Activated T-helper 2 cell treated with anti-CD3 and anti-CD28 coated beads, Interferon-gamma antibody, Interleukin-2, Interleukin-4, amounts not matched to agents 10 μg/mL and 5 μg/mL and 100 μg/mL, durations not matched to agents 14 hours and 24 hours and 36 hours (primary cell): ENCODE results near the gene FGD3. TPM values are rescaled to one million over a fixed set of nuclear protein-coding genes. Genes with fewer than 3 reads are reported as not detected.

Source experiments
- DNase-seq: peaks from one replicate; pipeline ENCODE4 v3.0.0; 2021; ENCODE audit warnings: low spot score
- H3K27ac Mint-ChIP-seq: one replicate; pipeline ENCODE4 v1.8.0; 2021; ENCODE audit warnings: mixed read lengths
- H3K27me3 Mint-ChIP-seq: one replicate; pipeline ENCODE4 v1.8.0; 2021; ENCODE audit warnings: low read depth, mixed read lengths
- H3K36me3 Mint-ChIP-seq: one replicate; pipeline ENCODE4 v1.8.0; 2021; ENCODE audit warnings: low read depth, mixed read lengths
- H3K4me1 Mint-ChIP-seq: one replicate; pipeline ENCODE4 v1.8.0; 2021; ENCODE audit warnings: low read depth, mixed read lengths
- H3K4me3 Mint-ChIP-seq: one replicate; pipeline ENCODE4 v1.8.0; 2021; ENCODE audit warnings: low read depth, mild to moderate bottlenecking, moderate library complexity, mixed read lengths
- H3K9me3 Mint-ChIP-seq: one replicate; pipeline ENCODE4 v1.8.0; 2021; ENCODE audit warnings: mixed read lengths
- intact Hi-C: fragments of 100-400 bp; cut with micrococcal nuclease; formaldehyde crosslinking; loops from one replicate; pipeline ENCODE4 v1.15.1; 2023
- total RNA-seq: library from RNA; stranded (reverse); gene quantifications from 2 replicates; pipeline ENCODE4 v1.2.3, GENCODE V29; 2022

FGD3 gene
- total RNA-seq, 1 donor from 2014 or later = 42.9 TPM

GRCh38 chr9:92962846-92963245, 15.5 kb downstream of the FGD3 start:
- intact Hi-C loops = loop anchor here (5.0 to 10.0 kb wide), 5 partner anchors 86 to 1202 kb away; partner anchors contain the start of gene ZNF484
- no peak for DNase-seq
- Mint-ChIP-seq H3K27me3 (no peaks in the 10 kb centered on the region), H3K9me3 (peaks cover 12% of the 10 kb centered on the region), H3K27ac (no peak overlapping the region), H3K4me1 (peaks cover 36% of the 10 kb centered on the region), H3K4me3 (no peak overlapping the region), H3K36me3 (peaks cover 32% of the 10 kb centered on the region)

GRCh38 chr9:92963831-92964606, 16.7 kb downstream of the FGD3 start:
- Mint-ChIP-seq H3K4me3 (peak overlapping the region; percentile 88), H3K4me1 (peaks cover 45% of the 10 kb centered on the region), H3K27me3 (no peaks in the 10 kb centered on the region), H3K36me3 (peaks cover 32% of the 10 kb centered on the region), H3K9me3 (peaks cover 12% of the 10 kb centered on the region), H3K27ac (peak overlapping the region; percentile 95)
- DNase-seq = peak; percentile 71
- intact Hi-C loops = loop anchor here (1.0 to 10.0 kb wide), 7 partner anchors 10 to 1201 kb away; partner anchors contain the start of genes CARD19 and ZNF484

GRCh38 chr9:92964607-92965060, 17.3 kb downstream of the FGD3 start:
- no peaks in the 10 kb centered on the region for H3K27me3 Mint-ChIP-seq
- peaks cover 50% of the 10 kb centered on the region for H3K4me1 Mint-ChIP-seq
- intact Hi-C loops = loop anchor here (1.0 to 10.0 kb wide), 8 partner anchors 10 to 1200 kb away; partner anchors contain the start of genes CARD19 and ZNF484
- H3K27ac Mint-ChIP-seq = peak overlapping the region; percentile 95
- peak overlapping the region; percentile 88 for H3K4me3 Mint-ChIP-seq
- H3K36me3 Mint-ChIP-seq = peaks cover 32% of the 10 kb centered on the region
- DNase-seq = no peak
- peaks cover 12% of the 10 kb centered on the region for H3K9me3 Mint-ChIP-seq

- peak overlapping the region; percentile 95 for H3K27ac Mint-ChIP-seq
- peaks cover 56% of the 10 kb centered on the region for H3K4me1 Mint-ChIP-seq
- DNase-seq = no peak
- no peaks in the 10 kb centered on the region for H3K27me3 Mint-ChIP-seq
- intact Hi-C loops = loop anchor here (2.0 to 10.0 kb wide), 4 partner anchors 37 to 1200 kb away; partner anchors contain the start of gene CARD19
- H3K36me3 Mint-ChIP-seq = peaks cover 32% of the 10 kb centered on the region
- peak overlapping the region; percentile 88 for H3K4me3 Mint-ChIP-seq
- peaks cover 12% of the 10 kb centered on the region for H3K9me3 Mint-ChIP-seq
Measured at GRCh38 chr9:92965061-92965758, 17.9 kb downstream of the FGD3 start.

GRCh38 chr9:92965759-92966517, 18.6 kb downstream of the FGD3 start:
- Mint-ChIP-seq H3K27ac (peak overlapping the region; percentile 95), H3K4me3 (peak overlapping the region; percentile 88), H3K27me3 (no peaks in the 10 kb centered on the region), H3K4me1 (peaks cover 60% of the 10 kb centered on the region), H3K36me3 (peaks cover 32% of the 10 kb centered on the region), H3K9me3 (peaks cover 12% of the 10 kb centered on the region)
- DNase-seq = no peak
- intact Hi-C loops = loop anchor here (2.0 to 10.0 kb wide), 4 partner anchors 36 to 1199 kb away; partner anchors contain the start of gene CARD19

- intact Hi-C loops = loop anchor here (5.0 to 10.0 kb wide), 3 partner anchors 36 to 1198 kb away; no protein-coding TSS in a partner anchor
- H3K27me3 Mint-ChIP-seq = no peaks in the 10 kb centered on the region
- DNase-seq = no peak
- peak overlapping the region; percentile 88 for H3K4me3 Mint-ChIP-seq
- peaks cover 8% of the 10 kb centered on the region for H3K9me3 Mint-ChIP-seq
- peaks cover 64% of the 10 kb centered on the region for H3K4me1 Mint-ChIP-seq
- peaks cover 31% of the 10 kb centered on the region for H3K36me3 Mint-ChIP-seq
- peak overlapping the region; percentile 95 for H3K27ac Mint-ChIP-seq
Measured at GRCh38 chr9:92966518-92966800, 19.1 kb downstream of the FGD3 start.

GRCh38 chr9:92968081-92968480, 20.8 kb downstream of the FGD3 start:
- intact Hi-C loops = loop anchor here (5.0 to 10.0 kb wide), 3 partner anchors 34 to 1197 kb away; no protein-coding TSS in a partner anchor
- DNase-seq = no peak
- Mint-ChIP-seq H3K36me3 (peaks cover 32% of the 10 kb centered on the region), H3K9me3 (no peaks in the 10 kb centered on the region), H3K27ac (peak overlapping the region; percentile 89), H3K4me1 (peaks cover 65% of the 10 kb centered on the region), H3K4me3 (peak overlapping the region; percentile 88), H3K27me3 (no peaks in the 10 kb centered on the region)

- Mint-ChIP-seq H3K4me3 (no peak overlapping the region), H3K27me3 (no peaks in the 10 kb centered on the region), H3K27ac (peak overlapping the region; percentile 89), H3K36me3 (peaks cover 45% of the 10 kb centered on the region), H3K9me3 (no peaks in the 10 kb centered on the region), H3K4me1 (peaks cover 70% of the 10 kb centered on the region)
- no peak for DNase-seq
- intact Hi-C loops = loop anchor here (5.0 to 10.0 kb wide), 3 partner anchors 33 to 1195 kb away; no protein-coding TSS in a partner anchor
Measured at GRCh38 chr9:92969516-92970466, 22.5 kb downstream of the FGD3 start.

- Mint-ChIP-seq H3K4me1 (peaks cover 65% of the 10 kb centered on the region), H3K27ac (peak overlapping the region; percentile 89), H3K27me3 (no peaks in the 10 kb centered on the region), H3K36me3 (peaks cover 43% of the 10 kb centered on the region), H3K9me3 (no peaks in the 10 kb centered on the region), H3K4me3 (no peak overlapping the region)
- DNase-seq = peak; percentile 6
- intact Hi-C loops = no loop called here
Measured at GRCh38 chr9:92970467-92970923, 23.2 kb downstream of the FGD3 start.

- Mint-ChIP-seq H3K4me3 (peak overlapping the region; percentile 55), H3K36me3 (peaks cover 45% of the 10 kb centered on the region), H3K4me1 (peaks cover 62% of the 10 kb centered on the region), H3K9me3 (no peaks in the 10 kb centered on the region), H3K27me3 (no peaks in the 10 kb centered on the region), H3K27ac (peak overlapping the region; percentile 69)
- DNase-seq = no peak
- intact Hi-C loops = no loop called here
Measured at GRCh38 chr9:92971121-92971520, 23.8 kb downstream of the FGD3 start.

- peak overlapping the region; percentile 26 for H3K4me3 Mint-ChIP-seq
- H3K36me3 Mint-ChIP-seq = peaks cover 50% of the 10 kb centered on the region
Measured at GRCh38 chr9:92971776-92972175, 24.5 kb downstream of the FGD3 start.

More at GRCh38 chr9:92971776-92972175, 24.5 kb downstream of the FGD3 start:
- Mint-ChIP-seq H3K27me3 (no peaks in the 10 kb centered on the region), H3K27ac (peak overlapping the region; percentile 64), H3K9me3 (no peaks in the 10 kb centered on the region), H3K4me1 (peaks cover 59% of the 10 kb centered on the region)
- no peak for DNase-seq
- intact Hi-C loops = no loop called here
